H54 (cell line): Measurements from ENCODE around the gene SLC8B1.

Source experiments
- DNase-seq: peaks from one replicate; pipeline ENCODE4 v3.0.0; 2011; ENCODE audit warnings: low spot score, mixed read lengths; ENCODE audit not compliant: insufficient read length
- FAIRE-seq: peaks from 3 replicates; lab custom pipeline; 2011; peaks lifted over from hg19 to GRCh38; lab: Jason Lieb, UNC
- POLR2A ChIP-seq: IDR thresholded peaks from 2 replicates; pipeline ENCODE4 v1.6.1; 2011; ENCODE audit warnings: low read depth, mild to moderate bottlenecking, low read length

SLC8B1 gene

DNA sequence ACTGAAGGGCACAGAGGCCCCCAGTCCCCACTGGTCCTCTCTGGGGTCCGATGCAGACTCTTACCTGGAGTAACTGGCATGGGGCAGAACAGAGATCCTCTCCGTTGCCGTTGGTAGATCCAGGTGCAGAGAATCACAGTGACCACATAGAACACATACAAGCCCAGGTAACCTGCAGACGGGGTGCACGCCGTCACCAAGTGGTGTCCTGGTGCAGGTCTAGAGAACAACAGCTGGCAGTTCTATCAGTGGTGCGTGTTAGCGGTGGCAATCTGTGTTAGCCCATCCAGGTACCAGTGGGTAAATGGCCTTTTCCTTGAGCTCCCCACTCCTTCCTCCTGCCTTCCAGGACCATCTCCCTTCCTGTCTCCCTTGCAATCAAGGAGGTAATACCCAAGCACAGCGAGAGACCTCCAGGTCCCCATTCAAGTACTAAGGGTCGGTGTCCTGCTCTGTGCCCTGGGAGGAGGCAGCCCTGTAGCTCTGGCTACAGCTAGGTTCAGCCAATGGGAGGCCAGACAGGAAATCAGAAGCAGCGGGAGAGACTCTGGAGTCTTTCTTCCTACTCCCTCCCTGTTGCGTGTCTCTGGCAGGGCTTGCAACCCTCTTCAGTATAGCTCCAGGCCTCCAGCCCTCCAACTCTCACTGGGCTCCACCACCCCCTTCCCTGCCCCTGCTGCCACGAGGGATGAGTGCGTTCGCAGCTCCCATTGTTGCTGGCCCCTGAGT lies 15.8 kb downstream of the SLC8B1 start:
- no peak for DNase-seq
- TF ChIP-seq POLR2A = no peak
- FAIRE-seq = no peak

DNA sequence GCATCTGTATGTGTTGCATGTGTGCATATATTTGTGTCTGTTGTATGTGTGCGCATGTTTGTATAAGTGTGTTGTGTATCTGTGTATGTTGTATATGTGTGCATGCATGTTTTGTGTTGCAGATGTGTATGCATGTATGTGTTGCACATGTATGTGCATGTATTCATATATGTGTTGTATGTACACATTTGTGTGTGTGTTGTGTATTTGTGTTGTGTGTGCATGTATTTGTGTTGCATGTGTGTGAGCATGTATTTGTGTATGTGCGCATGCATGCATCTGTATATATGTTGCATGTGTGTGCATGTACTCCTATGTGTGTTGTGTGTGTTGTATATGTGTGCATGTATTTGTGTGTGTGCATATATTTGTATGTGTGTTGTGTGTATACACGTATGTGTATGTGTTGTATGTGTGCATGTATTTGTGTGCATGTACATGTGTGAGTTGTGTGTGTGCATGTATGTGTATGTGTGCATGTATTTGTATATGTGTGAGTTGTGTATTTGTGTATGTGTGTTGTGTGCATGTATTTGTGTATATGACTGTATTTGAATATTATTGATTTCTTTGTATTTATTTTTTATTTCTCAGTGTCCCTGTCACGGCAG lies 16.8 kb downstream of the SLC8B1 start:
- TF ChIP-seq POLR2A = no peak
- no peak for FAIRE-seq

DNA sequence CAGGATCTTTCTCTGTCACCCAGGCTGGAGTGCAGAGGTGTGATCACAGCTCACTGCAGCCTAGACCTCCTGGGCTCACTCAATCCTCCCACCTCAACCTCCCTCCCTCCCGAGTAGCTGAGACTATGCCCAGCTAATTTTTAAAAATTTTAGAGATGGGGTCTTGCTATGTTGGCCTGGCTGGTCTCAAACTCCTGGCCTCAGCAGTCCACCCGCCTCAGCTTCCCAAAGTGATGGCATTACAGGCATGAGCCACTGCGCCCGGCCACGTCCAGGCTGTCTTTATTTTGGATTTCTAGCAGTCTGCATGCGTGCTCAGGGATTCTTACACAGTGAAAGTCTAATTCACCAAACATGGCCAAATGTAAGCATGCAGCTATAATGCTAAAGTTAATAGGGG lies 17.8 kb downstream of the SLC8B1 start:
- no peak for FAIRE-seq
- no peak for DNase-seq
- no peak for TF ChIP-seq POLR2A

More for the DNA sequence above, 16.8 kb downstream of the SLC8B1 start:
- no peak for DNase-seq

DNA sequence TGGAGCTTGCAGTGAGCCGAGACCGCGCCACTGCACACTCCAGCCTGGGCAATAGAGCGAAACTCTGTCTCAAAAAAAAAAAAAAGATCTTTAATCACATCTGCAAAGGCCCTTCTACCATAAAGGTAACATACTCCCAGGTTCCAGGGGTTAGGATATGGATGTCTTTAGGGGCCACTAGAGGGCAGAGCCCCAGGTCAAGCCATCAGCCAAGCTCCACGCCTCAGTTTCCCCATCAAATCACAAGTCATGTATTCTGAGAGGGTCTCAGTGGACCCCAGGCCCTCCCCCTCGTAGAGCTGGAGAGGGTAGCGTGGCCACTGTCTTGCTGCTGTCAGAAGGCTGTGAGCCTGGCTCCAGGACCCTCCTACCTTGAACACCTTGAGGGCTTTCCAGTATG lies 18.8 kb downstream of the SLC8B1 start:
- no peak for TF ChIP-seq POLR2A
- DNase-seq (no peak), FAIRE-seq (no peak)

DNA sequence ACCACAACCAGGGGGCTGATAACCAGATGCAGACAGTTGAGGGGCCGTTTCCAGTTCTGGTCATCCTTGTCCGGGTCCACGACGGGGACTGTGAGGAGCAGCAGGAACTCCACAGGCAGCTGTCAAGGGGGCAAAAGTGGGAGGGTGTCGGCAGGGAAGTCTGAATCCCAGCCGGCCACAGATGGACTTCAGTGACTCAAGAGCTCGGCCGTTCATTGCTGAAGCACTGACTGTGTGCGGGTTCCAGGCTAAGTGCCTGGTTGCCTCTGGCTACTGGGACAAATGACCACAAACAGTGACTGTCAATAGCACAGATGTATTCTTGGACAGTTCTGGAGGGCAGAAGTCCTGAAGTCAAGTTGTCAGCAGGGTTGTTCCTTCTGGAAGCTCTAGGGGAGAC lies 19.6 kb downstream of the SLC8B1 start:
- FAIRE-seq (no peak), DNase-seq (no peak)
- TF ChIP-seq POLR2A = no peak

DNA sequence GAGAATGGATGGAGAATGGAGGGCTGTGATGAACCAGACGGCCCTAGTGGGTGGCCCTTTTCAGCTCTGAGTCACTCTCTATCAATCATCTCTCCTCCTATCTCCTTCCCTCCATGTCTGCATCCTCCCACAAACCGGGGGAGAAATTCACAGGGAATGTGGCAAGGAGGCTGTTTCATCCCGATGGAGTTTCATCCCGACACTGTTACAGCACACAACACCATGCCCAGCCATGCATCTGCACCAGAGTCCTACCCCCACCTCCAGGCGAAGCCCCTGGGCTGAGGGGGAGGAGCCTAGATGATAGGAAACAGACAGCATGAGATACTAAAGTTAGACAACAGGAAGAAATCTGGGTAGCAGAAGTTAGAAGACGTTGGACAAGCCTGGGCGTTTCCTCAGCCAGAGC lies 20.8 kb downstream of the SLC8B1 start:
- no peak for TF ChIP-seq POLR2A
- FAIRE-seq (no peak), DNase-seq (no peak)

DNA sequence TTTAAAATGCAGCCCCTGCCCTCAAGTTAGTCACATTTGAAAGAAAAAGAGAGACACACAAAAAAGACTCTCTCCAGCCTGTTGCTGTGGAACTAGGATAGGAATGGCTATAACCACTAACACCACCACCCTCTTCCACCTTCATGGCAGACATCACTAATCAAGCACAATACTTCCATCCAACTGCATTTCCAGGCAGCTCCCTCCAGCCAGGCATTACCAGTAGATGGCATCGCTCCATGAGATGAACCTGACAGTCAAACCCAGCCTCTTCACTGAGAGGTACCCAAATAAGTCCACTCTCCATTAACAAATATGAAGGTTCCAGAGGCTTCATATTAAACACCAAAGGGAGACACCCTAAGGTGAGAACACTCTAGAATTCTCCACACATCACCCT lies 24.4 kb downstream of the SLC8B1 start:
- DNase-seq = no peak
- no peak for TF ChIP-seq POLR2A
- no peak for FAIRE-seq

DNA sequence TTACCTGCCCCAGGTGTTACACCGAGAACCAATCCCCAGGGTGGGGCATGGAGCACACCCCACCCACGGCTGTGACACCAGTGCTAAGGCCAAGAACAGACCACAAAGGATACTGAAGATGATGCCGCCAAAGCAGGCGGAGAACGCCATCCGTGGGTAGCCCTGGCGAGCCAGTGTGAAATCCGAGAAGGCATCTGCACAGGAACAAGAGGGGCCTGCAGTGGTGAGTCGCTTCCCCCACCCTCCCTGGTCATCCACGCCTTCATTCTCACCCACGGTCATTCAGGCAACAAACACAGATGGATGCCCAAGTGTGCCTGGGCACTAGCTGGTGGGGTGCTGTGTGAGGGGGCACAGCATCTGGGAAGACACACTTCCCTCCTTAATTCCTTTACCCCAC lies 28.5 kb downstream of the SLC8B1 start:
- no peak for TF ChIP-seq POLR2A
- no peak for DNase-seq
- no peak for FAIRE-seq

DNA sequence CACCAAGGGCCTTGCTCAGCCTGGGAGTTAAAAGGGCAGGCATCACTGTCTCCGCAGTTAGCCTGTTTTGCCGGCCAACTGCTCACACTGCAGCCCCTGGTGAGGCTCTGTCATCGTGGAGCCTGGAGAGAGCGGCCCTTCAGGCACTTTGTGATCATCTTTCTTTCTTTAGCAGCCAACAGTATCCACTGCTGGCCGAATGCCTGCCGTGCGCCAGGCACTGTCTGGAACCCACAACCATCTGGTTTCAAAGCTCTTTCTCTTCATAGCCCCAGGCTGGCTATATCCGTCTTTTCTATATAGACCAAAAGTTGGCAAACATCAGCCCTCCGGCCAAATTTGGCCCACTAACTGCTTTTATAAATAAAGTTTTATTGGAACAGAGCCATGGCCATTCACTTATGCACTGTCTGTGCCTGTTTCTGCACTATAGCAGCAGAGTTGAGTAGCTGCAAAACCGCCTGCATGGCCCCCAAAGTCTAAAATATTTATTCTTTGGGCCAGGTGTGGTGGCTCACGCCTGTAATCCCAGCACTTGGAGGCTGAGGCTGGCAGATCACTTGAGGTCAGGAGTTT lies 29.5 kb downstream of the SLC8B1 start:
- TF ChIP-seq POLR2A = no peak
- no peak for DNase-seq
- FAIRE-seq = no peak

DNA sequence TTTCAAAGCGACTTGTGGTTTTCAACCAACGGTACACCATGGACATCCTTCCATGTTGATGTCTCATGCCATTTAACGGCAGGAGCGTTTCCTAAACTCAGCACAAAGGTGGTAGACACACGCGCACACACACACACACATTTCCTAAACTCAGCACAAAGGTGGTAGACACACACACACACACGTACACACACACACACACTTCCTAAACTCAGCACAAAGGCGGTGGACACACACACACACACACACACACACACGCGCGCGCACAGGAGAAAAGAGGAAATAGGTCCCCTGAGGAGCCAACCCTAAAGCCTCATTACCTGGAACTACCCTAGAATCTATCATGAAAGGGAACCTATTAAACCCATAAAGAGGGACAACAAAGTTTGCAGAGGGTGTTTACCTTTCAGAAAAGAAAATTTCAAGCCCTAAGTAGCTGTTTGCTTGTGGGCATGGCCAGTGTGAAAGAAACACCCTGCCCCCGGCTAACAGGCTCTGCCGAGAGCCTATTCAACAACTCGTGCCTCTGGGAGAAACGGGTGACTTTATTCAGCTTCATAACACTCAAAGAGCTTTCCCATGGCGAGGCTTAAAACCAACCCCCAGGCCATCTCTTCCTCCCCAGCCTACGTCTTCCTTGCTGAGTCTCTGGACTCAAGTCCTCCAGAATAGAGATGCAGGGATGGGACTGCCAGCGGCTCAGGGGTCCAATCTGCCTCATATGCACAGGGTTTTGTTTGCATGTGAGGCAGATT lies 31.8 kb downstream of the SLC8B1 start:
- no peak for FAIRE-seq
- no peak for DNase-seq
- TF ChIP-seq POLR2A = no peak

DNA sequence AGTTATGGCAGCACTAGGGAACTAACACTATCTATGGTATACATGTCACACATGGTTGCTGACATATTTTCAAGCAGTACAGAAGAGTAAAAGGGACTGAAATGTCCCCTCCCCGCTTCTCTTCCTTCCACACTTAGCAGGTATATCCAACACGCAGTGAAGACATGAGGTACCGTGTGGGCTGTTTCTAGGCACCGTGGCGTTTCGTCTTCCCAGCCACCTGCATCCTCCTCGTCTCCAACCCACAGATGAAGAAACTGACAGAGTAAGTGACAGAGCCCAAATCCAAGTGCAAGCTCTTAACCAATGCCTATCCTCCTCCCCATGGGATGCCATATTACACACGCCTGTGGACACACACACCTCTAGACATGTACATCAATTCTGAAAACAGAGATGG lies 32.4 kb downstream of the SLC8B1 start:
- TF ChIP-seq POLR2A = no peak
- FAIRE-seq (no peak), DNase-seq (no peak)

DNA sequence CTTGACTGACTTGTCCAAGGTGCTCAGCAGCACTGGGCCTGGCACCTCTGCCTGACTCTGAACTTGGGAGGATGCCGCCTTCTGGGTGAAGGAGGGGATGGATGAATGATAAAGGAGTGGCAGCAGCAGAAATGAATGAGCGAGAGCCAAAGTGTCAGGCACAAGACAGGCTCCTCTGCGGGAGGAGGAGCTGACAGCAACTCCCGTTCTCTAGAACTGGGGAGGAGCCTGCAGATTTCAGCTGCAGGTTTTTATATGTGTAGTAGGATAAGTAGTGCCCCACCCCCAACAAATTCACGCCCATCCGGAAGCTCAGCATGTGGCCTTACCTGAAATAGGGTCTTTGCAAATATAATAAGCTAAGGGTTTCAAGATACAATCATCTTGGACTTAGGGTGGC lies 33.1 kb downstream of the SLC8B1 start:
- TF ChIP-seq POLR2A = no peak
- FAIRE-seq (no peak), DNase-seq (no peak)

DNA sequence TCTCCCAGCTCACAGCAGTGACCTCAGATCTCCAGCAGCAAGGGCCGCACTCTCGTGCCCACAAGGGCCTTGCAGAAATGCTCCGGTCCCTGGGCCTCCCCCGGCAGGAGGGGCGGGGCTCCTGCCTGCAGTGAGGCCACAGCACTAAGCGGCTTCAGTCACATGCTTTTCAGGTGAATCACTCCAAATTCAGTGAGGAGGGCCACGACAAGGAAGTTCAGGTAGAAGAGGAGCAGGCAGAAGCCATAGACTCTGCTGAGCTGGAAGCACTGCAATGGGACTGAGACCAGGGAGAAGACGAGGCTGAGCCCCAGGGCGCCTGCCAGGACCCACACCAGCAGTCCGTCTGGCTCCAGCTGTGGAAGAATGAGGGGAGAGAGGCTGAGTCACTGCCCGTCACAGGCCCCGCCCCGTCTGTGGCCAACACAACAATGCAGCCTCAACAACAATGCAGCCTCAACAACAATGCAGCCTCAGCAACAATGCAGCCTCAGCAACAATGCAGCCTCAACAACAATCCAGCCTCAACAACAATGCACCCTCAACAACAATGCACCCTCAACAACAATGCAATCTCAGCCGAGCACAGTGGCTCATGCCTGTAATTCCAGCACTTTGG lies 35.2 kb downstream of the SLC8B1 start:
- FAIRE-seq = peak; percentile 30
- 0 out of 2 replicates have a peak, but pooled peaks have one; percentile 5 for TF ChIP-seq POLR2A
- DNase-seq = peak; percentile 96

DNA sequence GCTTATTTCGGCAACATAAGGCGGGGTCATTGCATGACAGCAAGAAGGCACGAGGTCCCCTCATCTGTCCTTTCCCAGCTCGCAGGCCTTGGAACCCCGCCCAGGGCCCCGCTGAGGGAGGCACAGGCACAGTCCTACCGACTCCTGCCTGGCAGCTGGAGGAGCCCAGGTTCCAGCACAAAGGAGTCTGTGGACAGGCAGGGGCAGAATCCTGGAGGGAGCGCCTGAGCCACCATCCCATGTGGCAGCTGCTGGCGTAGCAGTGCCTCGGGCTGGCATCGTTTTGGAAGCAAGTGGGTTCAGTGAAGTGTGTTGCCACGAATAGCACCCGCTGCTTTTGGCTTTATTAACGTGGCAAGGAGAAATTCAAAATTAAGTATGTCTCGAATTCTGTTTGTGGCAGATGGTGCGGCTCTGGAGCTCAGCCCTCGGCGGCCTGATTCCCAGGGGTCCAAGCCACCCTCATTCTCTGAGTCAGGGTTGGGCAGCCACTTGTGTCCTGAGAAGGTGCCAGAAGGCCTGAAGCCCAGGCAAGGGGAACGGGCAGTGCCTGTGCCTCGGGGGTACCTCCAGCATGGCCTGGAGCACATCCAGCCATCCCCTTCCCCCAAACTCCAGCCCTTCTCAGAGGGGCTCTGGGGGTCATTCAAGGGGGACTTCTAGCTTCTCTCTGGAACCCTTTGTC lies 35.9 kb downstream of the SLC8B1 start:
- TF ChIP-seq POLR2A = no peak
- DNase-seq (no peak), FAIRE-seq (no peak)
